RWPE2 (cell line): ENCODE measurements around the gene TRPM8.

Experiments
- ATAC-seq: fragments of 200-7000 bp; cut with Tn5 transposase; 3 replicates; pipeline ENCODE4 v1.9.1; 2021; ENCODE audit warnings: low read depth
- DNase-seq: peaks from one replicate; pipeline ENCODE4 v3.0.0-alpha.2; 2020; ENCODE audit warnings: low spot score
- H3K27ac ChIP-seq: fragments of 450-650 bp; 2 replicates; pipeline ENCODE4 v1.5.1; 2017; ENCODE audit warnings: mild to moderate bottlenecking; ENCODE audit not compliant: poor library complexity, severe bottlenecking
- H3K27me3 ChIP-seq: fragments of 250-450 bp; sonication (Bioruptor Pico); 2 replicates; pipeline ENCODE4 v1.5.1; 2021; ENCODE audit warnings: mild to moderate bottlenecking, moderate library complexity; ENCODE audit not compliant: insufficient read depth, poor library complexity, severe bottlenecking
- H3K36me3 ChIP-seq: fragments of 250-450 bp; sonication (Bioruptor Pico); 2 replicates; pipeline ENCODE4 v1.5.1; 2020; ENCODE audit warnings: low read depth, mild to moderate bottlenecking, moderate library complexity
- H3K4me1 ChIP-seq: fragments of 250-450 bp; sonication (Bioruptor Pico); 2 replicates; pipeline ENCODE4 v1.5.1; 2021; ENCODE audit warnings: mild to moderate bottlenecking, moderate library complexity; ENCODE audit not compliant: insufficient read depth, poor library complexity, severe bottlenecking
- H3K4me3 ChIP-seq: fragments of 250-450 bp; sonication (Bioruptor Pico); 2 replicates; pipeline ENCODE4 v1.5.1; 2021; ENCODE audit warnings: mild to moderate bottlenecking, moderate library complexity; ENCODE audit not compliant: severe bottlenecking
- H3K9me3 ChIP-seq: fragments of 250-450 bp; sonication (Bioruptor Pico); 2 replicates; pipeline ENCODE4 v1.5.1; 2021; ENCODE audit warnings: mild to moderate bottlenecking, moderate library complexity; ENCODE audit not compliant: severe bottlenecking
- TF ChIP-seq, protein P1 (sequence below): fragments of 450-650 bp; IDR thresholded peaks from one replicate; pipeline ENCODE4 v1.5.1; 2017; ENCODE audit warnings: mild to moderate bottlenecking, moderate library complexity; ENCODE audit not compliant: poor library complexity, severe bottlenecking

TRPM8 gene

DNA sequence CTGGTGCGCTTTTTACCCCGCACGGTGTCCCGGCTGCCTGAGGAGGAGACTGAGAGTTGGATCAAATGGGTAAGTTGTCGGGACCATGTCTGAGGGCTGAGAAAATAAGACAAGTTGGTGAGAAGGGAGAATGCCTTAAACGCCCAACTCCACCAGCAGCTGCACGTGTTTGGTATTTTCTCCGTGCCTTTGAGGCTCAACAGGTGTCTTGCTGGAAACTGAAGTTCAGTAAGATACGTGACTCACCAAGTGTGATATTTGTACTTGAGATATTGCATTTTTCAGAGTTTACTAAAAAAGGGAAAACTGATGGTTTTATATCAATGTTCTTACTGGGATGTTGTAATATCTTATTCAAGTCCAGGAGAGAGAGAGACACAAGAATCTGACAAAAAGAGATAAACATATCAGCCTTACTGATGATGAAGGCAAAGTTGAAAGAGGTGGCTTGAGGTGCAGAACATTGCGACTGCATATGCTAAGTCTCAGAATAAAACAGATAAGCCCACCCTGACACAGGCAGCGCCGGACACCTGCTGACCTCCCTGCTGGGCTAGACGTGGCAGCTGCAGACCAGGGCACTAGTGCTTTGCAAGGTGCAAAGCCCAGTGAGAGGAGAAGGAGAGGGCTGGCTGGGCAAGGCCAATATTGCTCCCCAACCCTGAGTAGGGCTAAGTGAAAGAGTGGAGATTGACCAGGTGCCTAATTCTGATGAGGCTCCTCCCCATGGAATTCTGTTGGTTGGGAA lies 33.1 kb downstream of the TRPM8 start:
- Histone ChIP-seq H3K27me3 (peaks cover 4% of the 10 kb centered on the region), H3K36me3 (no peaks in the 10 kb centered on the region), H3K4me1 (no peaks in the 10 kb centered on the region), H3K4me3 (no peak overlapping the region), H3K27ac (no peak overlapping the region), H3K9me3 (no peaks in the 10 kb centered on the region)
- no peak for DNase-seq
- ATAC-seq: no peak
- TF ChIP-seq, protein P1, sequence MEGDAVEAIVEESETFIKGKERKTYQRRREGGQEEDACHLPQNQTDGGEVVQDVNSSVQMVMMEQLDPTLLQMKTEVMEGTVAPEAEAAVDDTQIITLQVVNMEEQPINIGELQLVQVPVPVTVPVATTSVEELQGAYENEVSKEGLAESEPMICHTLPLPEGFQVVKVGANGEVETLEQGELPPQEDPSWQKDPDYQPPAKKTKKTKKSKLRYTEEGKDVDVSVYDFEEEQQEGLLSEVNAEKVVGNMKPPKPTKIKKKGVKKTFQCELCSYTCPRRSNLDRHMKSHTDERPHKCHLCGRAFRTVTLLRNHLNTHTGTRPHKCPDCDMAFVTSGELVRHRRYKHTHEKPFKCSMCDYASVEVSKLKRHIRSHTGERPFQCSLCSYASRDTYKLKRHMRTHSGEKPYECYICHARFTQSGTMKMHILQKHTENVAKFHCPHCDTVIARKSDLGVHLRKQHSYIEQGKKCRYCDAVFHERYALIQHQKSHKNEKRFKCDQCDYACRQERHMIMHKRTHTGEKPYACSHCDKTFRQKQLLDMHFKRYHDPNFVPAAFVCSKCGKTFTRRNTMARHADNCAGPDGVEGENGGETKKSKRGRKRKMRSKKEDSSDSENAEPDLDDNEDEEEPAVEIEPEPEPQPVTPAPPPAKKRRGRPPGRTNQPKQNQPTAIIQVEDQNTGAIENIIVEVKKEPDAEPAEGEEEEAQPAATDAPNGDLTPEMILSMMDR: no peak

DNA sequence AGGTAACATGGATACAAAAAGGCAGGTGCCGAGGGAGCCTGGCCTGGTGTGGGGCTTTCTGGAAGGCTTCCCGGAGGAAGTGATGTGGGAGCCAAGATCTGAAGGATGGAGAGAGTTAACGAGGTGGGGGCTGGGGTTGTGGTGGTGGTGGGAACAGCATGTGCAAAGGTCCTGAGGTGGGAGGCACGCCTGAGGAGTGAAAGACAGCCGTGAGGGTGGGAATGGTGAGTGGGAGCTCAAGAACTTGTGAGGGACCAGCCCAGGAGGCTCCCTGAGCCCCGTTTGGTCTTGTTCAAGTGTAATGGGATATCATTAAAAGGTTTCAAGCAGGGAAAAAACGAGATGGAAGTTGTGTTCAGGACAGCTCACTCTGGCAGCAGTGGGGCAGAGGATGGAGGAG lies 35.2 kb downstream of the TRPM8 start:
- H3K4me3 ChIP-seq: no peak overlapping the region
- peaks cover 4% of the 10 kb centered on the region for H3K27me3 ChIP-seq
- TF ChIP-seq, protein P1: no peak
- no peaks in the 10 kb centered on the region for H3K9me3 ChIP-seq
- H3K4me1 ChIP-seq: no peaks in the 10 kb centered on the region
- H3K27ac ChIP-seq: no peak overlapping the region
- ATAC-seq: no peak
- no peak for DNase-seq
- no peaks in the 10 kb centered on the region for H3K36me3 ChIP-seq

DNA sequence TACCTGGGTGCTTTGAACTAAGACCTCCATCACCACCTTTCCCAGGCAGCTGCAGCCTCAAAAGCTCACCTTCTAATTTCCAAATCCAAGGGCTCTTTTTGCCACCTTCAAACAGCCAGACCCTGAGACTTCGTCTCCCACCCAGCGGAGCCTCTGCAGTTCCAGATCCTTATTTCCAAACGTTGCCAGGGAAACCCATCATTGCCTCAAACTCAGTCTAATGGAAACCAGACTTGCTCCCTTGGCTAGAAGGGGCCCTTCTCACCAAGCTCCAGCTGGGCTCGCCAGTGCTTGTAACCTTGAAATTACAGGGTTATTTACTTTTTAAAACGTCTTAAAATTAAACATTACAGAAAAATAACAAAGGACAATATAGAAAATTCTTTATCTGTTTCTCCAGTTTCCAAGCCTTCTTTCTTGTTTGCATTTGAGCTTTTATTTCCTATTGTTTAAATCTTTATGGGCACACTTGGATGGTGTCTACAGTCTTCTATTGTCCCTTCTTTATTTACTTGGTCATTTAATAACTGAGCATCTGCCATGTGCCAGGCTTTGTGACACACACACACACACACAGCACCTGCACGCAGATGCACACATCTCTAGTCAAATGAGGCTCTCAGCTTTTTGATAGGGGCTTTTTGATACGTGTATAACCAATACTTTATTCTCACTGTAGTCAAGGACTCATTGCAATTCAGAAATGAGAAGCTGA lies 36.1 kb downstream of the TRPM8 start:
- no peak for DNase-seq
- no peak for ATAC-seq

DNA sequence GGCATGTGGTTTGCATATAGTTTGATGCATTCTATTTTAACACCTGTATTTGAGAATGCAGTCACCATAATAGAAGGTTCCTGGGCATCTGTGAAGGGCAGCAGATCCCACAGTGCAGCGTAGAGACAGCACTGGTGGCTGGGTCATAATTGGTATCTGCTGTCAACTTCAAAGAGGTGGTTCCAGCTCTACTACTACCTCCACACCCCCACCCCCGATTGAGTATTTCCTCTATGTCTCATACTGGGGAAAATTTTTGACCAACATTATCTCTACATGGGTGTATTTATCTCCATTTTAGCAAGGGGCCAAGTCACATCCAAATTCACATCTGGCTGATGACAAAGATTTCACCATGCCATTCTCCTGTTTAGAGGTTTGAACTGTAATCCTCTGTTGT lies 43.0 kb downstream of the TRPM8 start:
- ATAC-seq (no peak), DNase-seq (no peak)
- TF ChIP-seq, protein P1: no peak
- Histone ChIP-seq H3K36me3 (no peaks in the 10 kb centered on the region), H3K4me1 (no peaks in the 10 kb centered on the region), H3K27ac (no peak overlapping the region), H3K9me3 (no peaks in the 10 kb centered on the region), H3K27me3 (no peaks in the 10 kb centered on the region), H3K4me3 (no peak overlapping the region)

More for the DNA sequence above, 36.1 kb downstream of the TRPM8 start:
- Histone ChIP-seq H3K4me1 (no peaks in the 10 kb centered on the region), H3K36me3 (no peaks in the 10 kb centered on the region), H3K27me3 (peaks cover 4% of the 10 kb centered on the region), H3K9me3 (no peaks in the 10 kb centered on the region), H3K4me3 (no peak overlapping the region), H3K27ac (no peak overlapping the region)
- TF ChIP-seq, protein P1: no peak

DNA sequence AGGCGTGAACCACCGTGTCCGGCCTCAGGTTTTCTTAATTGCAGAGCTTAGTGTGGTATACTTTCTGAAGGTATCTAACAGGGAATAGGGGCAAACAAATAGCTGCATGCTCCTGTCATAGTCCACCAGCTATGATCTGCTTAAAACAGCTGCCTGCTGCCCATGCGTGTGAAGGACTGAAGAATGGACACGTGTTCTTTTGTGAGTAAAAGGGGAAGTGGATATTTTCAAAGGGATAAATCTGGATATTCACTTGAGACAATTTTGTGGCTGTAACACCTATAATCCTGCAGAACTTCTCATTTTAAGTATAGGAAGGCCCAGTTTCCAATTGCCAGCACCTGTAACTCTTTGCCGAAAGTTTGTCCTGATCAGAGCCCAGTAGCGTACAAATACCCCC lies 44.7 kb downstream of the TRPM8 start:
- Histone ChIP-seq H3K4me1 (no peaks in the 10 kb centered on the region), H3K9me3 (no peaks in the 10 kb centered on the region)
- ATAC-seq: no peak

More for the DNA sequence above, 44.7 kb downstream of the TRPM8 start:
- TF ChIP-seq, protein P1: no peak
- no peak overlapping the region for H3K4me3 ChIP-seq
- DNase-seq: no peak
- H3K36me3 ChIP-seq: no peaks in the 10 kb centered on the region
- no peaks in the 10 kb centered on the region for H3K27me3 ChIP-seq
- no peak overlapping the region for H3K27ac ChIP-seq
